GM18951 (cell line): ENCODE measurements around the gene TMEM40.

Experiments
- POLR2A ChIP-seq: IDR thresholded peaks from 4 replicates; pipeline ENCODE4 v1.6.1; 2011; ENCODE audit warnings: mild to moderate bottlenecking; ENCODE audit not compliant: insufficient read length, insufficient read depth; ENCODE audit errors: extremely low read depth
- in situ Hi-C: fragments of 300-500 bp; cut with MboI; formaldehyde crosslinking; loops from one replicate; pipeline ENCODE4 v1.12.0; 2022; ENCODE audit warnings: low sequenced_read_pairs, mixed read lengths, inconsistent platforms; ENCODE audit not compliant: unreplicated experiment

Gene TMEM40

DNA sequence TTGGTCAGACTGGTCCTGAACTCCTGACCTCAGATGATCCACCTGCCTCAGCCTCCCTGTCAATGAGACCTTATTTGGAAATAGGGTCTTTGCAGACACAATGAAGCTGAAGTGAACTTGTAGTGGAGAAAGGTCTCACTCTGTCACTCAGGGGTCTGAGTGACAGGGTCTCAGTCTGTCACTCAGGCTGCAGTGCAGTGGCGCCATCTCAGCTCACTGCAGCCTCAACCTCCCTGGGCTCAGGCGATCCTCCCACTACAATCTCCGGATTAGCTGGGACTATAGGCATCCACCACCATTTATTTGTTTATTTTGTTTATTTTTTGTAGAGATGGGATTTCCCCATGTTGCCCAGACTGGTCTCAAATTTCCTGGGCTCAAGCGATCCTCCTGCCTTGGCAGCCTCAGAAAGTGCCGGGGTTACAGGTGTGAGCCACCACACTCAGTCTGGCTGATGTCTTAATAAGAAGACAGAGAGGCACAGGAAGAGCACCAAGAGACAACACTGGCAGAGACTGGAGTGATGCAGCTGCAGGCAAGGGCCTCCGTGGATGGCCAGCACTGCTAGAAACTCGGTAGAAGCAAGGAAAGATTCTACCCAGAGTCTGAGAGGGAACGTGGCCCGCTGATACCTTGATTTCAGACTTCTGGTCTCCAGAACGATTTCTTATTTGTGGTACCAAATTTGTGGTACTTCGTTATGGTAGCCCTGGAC, 68.9 kb downstream of the TMEM40 start:
- TF ChIP-seq POLR2A: no peak

DNA sequence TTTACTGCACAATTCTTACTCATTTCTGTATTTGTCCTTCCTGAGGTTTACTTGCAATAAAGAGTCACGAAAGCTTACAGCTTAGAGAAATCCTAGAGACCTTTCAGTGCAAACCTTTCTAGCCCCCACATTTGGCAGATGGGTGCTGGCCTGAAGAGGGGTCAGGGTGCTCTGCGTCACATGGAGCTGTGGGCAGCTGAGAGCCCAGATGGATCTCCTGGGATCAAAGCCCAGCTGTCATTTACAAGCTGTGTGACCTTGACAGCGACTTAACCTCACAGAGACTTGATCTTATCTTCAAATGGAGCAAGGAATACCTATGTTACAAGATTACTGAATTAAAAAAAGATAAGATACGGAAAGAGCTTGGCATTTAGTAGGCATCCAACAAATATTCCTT, 71.1 kb downstream of the TMEM40 start:
- in situ Hi-C loops: no loop called here
- no peak for TF ChIP-seq POLR2A

More for the DNA sequence above, 68.9 kb downstream of the TMEM40 start:
- in situ Hi-C loops: no loop called here

DNA sequence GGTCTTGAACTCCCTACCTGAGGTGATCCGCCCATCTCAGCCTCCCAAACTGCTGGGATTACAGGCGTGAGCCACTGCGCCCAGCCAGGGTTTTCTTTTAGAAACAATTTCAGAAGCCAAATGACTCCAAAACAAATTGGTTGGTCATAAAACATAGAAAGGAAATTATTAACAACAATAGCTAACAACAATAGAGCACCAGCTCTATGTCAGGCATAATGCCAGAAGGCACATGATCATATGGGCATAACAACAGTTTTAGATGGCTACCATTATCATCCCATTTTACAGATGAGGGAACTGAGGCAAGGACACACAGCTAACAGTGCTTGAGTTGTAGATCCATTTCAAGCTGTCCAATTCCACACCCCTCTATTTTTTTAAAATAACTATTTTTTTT, 73.0 kb downstream of the TMEM40 start:
- in situ Hi-C loops: no loop called here
- no peak for TF ChIP-seq POLR2A
